Mucosa of descending colon (tissue), 3 donors: ENCODE data around the gene TMEM69. TPM values are rescaled to one million over a fixed set of nuclear protein-coding genes. Genes with fewer than 3 reads are reported as not detected.

ENCODE experiments used
- ATAC-seq: fragments of 200-7000 bp; cut with Tn5 transposase; one replicate; pipeline ENCODE4 v1.9.1; 2020; ENCODE audit warnings: mild to moderate bottlenecking, moderate library complexity
- DNase-seq, 3 donors: peaks; one replicate each; pipeline ENCODE4 v3.0.0-alpha.2; 2020
- H3K36me3 ChIP-seq: fragments of 200-600 bp; one replicate; pipeline ENCODE4 v1.8.0; 2021; ENCODE audit warnings: low read depth, mild to moderate bottlenecking
- H3K4me1 ChIP-seq: fragments of 200-600 bp; one replicate; pipeline ENCODE4 v1.8.0; 2021; ENCODE audit warnings: low read depth, mild to moderate bottlenecking
- H3K4me3 ChIP-seq: fragments of 200-600 bp; one replicate; pipeline ENCODE4 v1.8.0; 2021; ENCODE audit warnings: mild to moderate bottlenecking
- H3K9me3 ChIP-seq: fragments of 200-600 bp; one replicate; pipeline ENCODE4 v1.8.0; 2021; ENCODE audit warnings: mild to moderate bottlenecking
- CTCF ChIP-seq: fragments of 200-600 bp; IDR thresholded peaks from one replicate; pipeline ENCODE4 v1.8.0; 2022; ENCODE audit warnings: antibody characterized with exemption, mild to moderate bottlenecking
- intact Hi-C, 2 donors: fragments of 100-400 bp; cut with DNase I in 1 of 2; cut with micrococcal nuclease in 1 of 2; formaldehyde crosslinking; loops; one replicate each; pipeline versions ENCODE4 v1.11.0 to v1.11.1; 2022; cut with DNase I, micrococcal nuclease
- total RNA-seq, 3 donors: library from RNA; stranded (reverse); fragmentation: NEBNext Ultra II Directional in 2 of 3; extraction: Animal tissue kit (Norgen Biotek cat#: 25700) in 2 of 3; gene quantifications; one replicate each; pipeline versions ENCODE4 v1.2.1 to v1.2.4, GENCODE V29; 2021 to 2023
- donor health status: DM: no; HTN: no; CAD: no; lungs with moderate emphysema.
- donor health status: DM: no; HTN: no; CAD: no.
- donor health status: DM: no; HTN: yes; CAD: no.

Gene TMEM69
- total RNA-seq, 3 donors from 2014 or later, result 17.2 to 25.5 (median 21.4) TPM

GRCh38 chr1:45660336-45660735 lies 27.6 kb upstream of the TMEM69 start:
- intact Hi-C loops, result no loop called here
- Histone ChIP-seq H3K4me3 (no peak overlapping the region), H3K36me3 (peaks cover 7% of the 10 kb centered on the region), H3K9me3 (no peaks in the 10 kb centered on the region), H3K4me1 (peaks cover 15% of the 10 kb centered on the region)
- TF ChIP-seq CTCF, result no peak
- ATAC-seq, result no peak
- no peak for DNase-seq

GRCh38 chr1:45666836-45667235 lies 21.1 kb upstream of the TMEM69 start:
- intact Hi-C loops, result no loop called here
- DNase-seq, result no peak
- Histone ChIP-seq H3K4me3 (no peak overlapping the region), H3K4me1 (peaks cover 25% of the 10 kb centered on the region), H3K9me3 (no peaks in the 10 kb centered on the region), H3K36me3 (no peaks in the 10 kb centered on the region)
- TF ChIP-seq CTCF, result no peak
- ATAC-seq, result no peak

- intact Hi-C loops, result no loop called here
- no peak for ATAC-seq
- Histone ChIP-seq H3K4me1 (peaks cover 25% of the 10 kb centered on the region), H3K4me3 (no peak overlapping the region), H3K9me3 (no peaks in the 10 kb centered on the region), H3K36me3 (no peaks in the 10 kb centered on the region)
- no peak for TF ChIP-seq CTCF
- no peak for DNase-seq
Observed at GRCh38 chr1:45667321-45668111, 20.5 kb upstream of the TMEM69 start.

GRCh38 chr1:45668526-45668925 lies 19.5 kb upstream of the TMEM69 start:
- no peak overlapping the region for H3K4me3 ChIP-seq
- intact Hi-C loops, result no loop called here
- H3K4me1 ChIP-seq, result peaks cover 26% of the 10 kb centered on the region
- ATAC-seq (no peak), DNase-seq (no peak)
- no peaks in the 10 kb centered on the region for H3K9me3 ChIP-seq
- no peak for TF ChIP-seq CTCF
- no peaks in the 10 kb centered on the region for H3K36me3 ChIP-seq

- no peak for ATAC-seq
Observed at GRCh38 chr1:45669379-45669778, 18.6 kb upstream of the TMEM69 start.

More at GRCh38 chr1:45669379-45669778, 18.6 kb upstream of the TMEM69 start:
- no peaks in the 10 kb centered on the region for H3K36me3 ChIP-seq
- peaks cover 33% of the 10 kb centered on the region for H3K4me1 ChIP-seq
- H3K9me3 ChIP-seq, result no peaks in the 10 kb centered on the region
- H3K4me3 ChIP-seq, result no peak overlapping the region
- TF ChIP-seq CTCF, result no peak
- DNase-seq, result no peak
- intact Hi-C loops, result no loop called here
